ENCODE measurements around the gene RASD2.

The RASD2 gene

DNA sequence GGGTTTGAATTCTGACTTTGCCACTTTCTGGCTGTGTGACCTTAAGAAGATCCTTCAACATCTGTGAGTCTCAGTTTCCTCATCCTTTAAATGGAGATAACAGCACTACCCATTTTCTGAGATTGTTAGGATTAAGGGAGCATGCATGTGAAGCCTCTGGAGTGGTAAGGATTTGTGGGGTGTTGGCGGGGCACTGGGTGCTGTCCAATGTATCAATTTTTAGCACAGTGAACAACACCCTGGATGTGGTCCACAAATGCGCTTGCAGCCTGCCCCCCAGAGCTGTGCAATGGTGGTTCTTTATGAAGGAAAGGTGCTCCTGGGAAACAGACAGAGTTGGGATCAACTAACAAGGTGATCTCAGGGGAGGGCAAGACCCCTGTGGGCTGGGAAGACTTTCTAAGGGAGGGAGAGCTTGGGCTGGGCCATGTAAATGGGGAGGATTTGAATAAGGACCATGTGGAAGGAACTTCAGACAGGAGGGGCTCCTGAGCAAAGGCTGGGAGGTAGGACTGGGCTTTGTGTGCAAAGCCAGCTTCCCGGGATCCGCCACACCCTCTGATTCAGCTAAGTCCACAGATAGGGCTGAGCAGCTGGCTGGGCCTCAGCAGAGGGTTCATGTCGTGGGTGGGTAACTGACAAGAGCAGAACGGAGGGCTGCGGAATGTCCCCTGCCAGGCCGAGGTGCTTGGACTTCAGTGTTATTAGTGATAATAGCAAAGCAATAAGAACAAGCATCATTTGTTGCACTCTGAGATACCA, 22.7 kb upstream of the RASD2 start:
- Histone ChIP-seq H3K27me3 (no peaks in the 10 kb centered on the region), H3K9me3 (no peaks in the 10 kb centered on the region), H3K36me3 (no peaks in the 10 kb centered on the region), H3K4me1 (peaks cover 9% of the 10 kb centered on the region), H3K4me3 (ENCODE audit: low read depth, low read length) (no peak overlapping the region)
- TF ChIP-seq, protein P1, sequence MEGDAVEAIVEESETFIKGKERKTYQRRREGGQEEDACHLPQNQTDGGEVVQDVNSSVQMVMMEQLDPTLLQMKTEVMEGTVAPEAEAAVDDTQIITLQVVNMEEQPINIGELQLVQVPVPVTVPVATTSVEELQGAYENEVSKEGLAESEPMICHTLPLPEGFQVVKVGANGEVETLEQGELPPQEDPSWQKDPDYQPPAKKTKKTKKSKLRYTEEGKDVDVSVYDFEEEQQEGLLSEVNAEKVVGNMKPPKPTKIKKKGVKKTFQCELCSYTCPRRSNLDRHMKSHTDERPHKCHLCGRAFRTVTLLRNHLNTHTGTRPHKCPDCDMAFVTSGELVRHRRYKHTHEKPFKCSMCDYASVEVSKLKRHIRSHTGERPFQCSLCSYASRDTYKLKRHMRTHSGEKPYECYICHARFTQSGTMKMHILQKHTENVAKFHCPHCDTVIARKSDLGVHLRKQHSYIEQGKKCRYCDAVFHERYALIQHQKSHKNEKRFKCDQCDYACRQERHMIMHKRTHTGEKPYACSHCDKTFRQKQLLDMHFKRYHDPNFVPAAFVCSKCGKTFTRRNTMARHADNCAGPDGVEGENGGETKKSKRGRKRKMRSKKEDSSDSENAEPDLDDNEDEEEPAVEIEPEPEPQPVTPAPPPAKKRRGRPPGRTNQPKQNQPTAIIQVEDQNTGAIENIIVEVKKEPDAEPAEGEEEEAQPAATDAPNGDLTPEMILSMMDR (IDR thresholded peaks at IDR 0.05; ENCODE audit: low read depth, low read length), result no peak
- no peak for DNase-seq

DNA sequence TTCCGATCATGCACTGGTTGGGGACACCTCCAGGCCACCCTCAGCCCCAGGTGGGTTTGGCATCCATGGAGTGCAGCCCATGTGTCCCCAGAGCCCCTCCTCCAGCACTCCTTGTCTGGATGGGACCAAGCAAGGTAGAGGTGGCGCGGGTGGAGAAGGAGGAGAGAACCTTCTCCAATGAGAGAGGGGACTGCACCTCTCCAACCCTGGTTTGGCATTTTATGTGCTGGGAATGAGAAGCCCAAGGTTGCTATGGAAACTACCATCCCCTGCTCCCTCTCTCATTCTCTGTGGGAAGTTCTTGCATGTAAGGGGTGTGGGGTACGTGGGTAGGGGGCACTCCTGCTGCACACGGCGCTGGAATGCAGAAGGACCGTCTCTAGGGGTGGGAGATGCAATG, 21.8 kb upstream of the RASD2 start:
- no peak for DNase-seq
- peaks cover 18% of the 10 kb centered on the region for H3K4me1 ChIP-seq
- H3K4me3 ChIP-seq (ENCODE audit: low read depth, low read length), result no peak overlapping the region

GRCh38 chr22:35519306-35520000, 21.2 kb upstream of the RASD2 start:
- no peaks in the 10 kb centered on the region for H3K9me3 ChIP-seq
- H3K4me3 ChIP-seq (ENCODE audit: low read depth, low read length), result no peak overlapping the region
- H3K4me1 ChIP-seq, result peaks cover 19% of the 10 kb centered on the region
- no peaks in the 10 kb centered on the region for H3K36me3 ChIP-seq
- no peaks in the 10 kb centered on the region for H3K27me3 ChIP-seq
- no peak for DNase-seq
- TF ChIP-seq, protein P1 (IDR thresholded peaks at IDR 0.05; ENCODE audit: low read depth, low read length), result no peak

More for the DNA sequence above, 21.8 kb upstream of the RASD2 start:
- no peaks in the 10 kb centered on the region for H3K36me3 ChIP-seq
- no peaks in the 10 kb centered on the region for H3K9me3 ChIP-seq
- no peaks in the 10 kb centered on the region for H3K27me3 ChIP-seq
- TF ChIP-seq, protein P1 (IDR thresholded peaks at IDR 0.05; ENCODE audit: low read depth, low read length), result no peak

DNA sequence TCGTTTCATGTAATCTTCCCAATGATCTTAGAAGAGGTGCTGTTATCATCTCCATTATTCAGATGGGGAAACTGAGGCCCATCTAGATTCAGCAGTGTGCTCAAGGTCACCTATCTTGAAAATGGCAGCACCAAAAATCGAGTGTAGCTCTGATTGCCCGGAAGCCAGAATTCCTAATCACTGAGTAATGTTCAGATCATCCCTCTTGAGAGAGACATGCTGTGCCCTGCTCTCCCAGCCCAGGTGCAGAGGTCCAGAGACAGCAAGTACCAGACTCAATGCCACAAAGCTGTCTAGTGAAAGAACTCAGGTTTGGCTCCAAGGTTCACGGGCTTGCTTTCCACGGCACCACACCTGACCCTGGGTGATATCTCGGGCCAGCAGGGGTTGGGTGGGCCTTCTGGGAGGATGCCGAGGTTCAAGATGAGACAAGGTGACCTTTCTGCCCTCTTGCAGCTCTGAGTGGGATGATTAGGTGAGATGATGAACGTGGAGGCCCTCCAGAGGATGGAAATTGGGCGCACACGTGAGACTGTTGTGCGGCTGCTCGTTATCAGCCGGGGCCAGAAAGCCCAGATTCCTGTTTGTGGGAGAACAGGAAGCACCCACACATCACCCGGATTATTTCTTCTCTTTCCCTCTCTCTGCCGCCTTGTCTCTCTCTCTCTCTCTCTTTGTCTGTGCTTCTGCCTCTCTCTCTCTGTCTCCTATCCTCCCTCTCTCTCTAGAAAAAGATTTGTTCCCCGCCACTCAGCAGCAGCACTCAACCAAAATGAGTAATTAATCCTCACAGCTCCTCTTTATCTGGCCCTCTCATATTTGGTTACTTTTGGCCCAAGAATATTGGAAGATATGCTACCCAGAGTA, 19.0 kb upstream of the RASD2 start:
- H3K4me1 ChIP-seq, result peaks cover 29% of the 10 kb centered on the region
- TF ChIP-seq, protein P1 (IDR thresholded peaks at IDR 0.05; ENCODE audit: low read depth, low read length), result no peak
- H3K9me3 ChIP-seq, result no peaks in the 10 kb centered on the region
- no peak overlapping the region for H3K4me3 ChIP-seq (ENCODE audit: low read depth, low read length)
- no peaks in the 10 kb centered on the region for H3K36me3 ChIP-seq
- DNase-seq, result no peak
- no peaks in the 10 kb centered on the region for H3K27me3 ChIP-seq

GRCh38 chr22:35522225-35523149, 18.1 kb upstream of the RASD2 start:
- Histone ChIP-seq H3K36me3 (no peaks in the 10 kb centered on the region), H3K27me3 (no peaks in the 10 kb centered on the region), H3K4me1 (peaks cover 30% of the 10 kb centered on the region), H3K4me3 (ENCODE audit: low read depth, low read length) (no peak overlapping the region), H3K9me3 (no peaks in the 10 kb centered on the region)
- no peak for DNase-seq
- TF ChIP-seq, protein P1 (IDR thresholded peaks at IDR 0.05; ENCODE audit: low read depth, low read length), result no peak

Measured in BE2C (cell line).